Fibroblast of lung (primary cell): Measurements from ENCODE around the gene SHISA4. TPM values are rescaled to one million over a fixed set of nuclear protein-coding genes. Genes with fewer than 3 reads are reported as not detected.

ENCODE experiments used
- DNase-seq, 2 donors: peaks; one replicate each; pipeline versions ENCODE4 v3.0.0 to v3.0.0-alpha.2; 2010; ENCODE audit warnings: low read depth in 2 of 2
- H2AFZ ChIP-seq: 2 replicates; pipeline ENCODE4 v1.5.1; 2012; ENCODE audit warnings: low read length, control low read depth, inconsistent platforms
- H3K27ac ChIP-seq: 2 replicates; pipeline ENCODE4 v1.5.1; 2011; ENCODE audit warnings: low read length, control low read depth; ENCODE audit not compliant: insufficient read depth
- H3K27me3 ChIP-seq: 2 replicates; pipeline ENCODE4 v1.5.1; 2011; ENCODE audit warnings: mild to moderate bottlenecking, low read length; ENCODE audit not compliant: control insufficient read depth, insufficient read depth
- H3K36me3 ChIP-seq: 2 replicates; pipeline ENCODE4 v1.5.1; 2011; ENCODE audit warnings: low read length; ENCODE audit not compliant: control insufficient read depth, insufficient read depth
- H3K4me1 ChIP-seq: 2 replicates; pipeline ENCODE4 v1.5.1; 2011; ENCODE audit warnings: low read length; ENCODE audit not compliant: control insufficient read depth, insufficient read depth; ENCODE audit errors: extremely low read depth
- H3K4me2 ChIP-seq: 2 replicates; pipeline ENCODE4 v1.5.1; 2011; ENCODE audit warnings: low read length, control low read depth; ENCODE audit not compliant: insufficient read depth; ENCODE audit errors: extremely low read depth
- H3K4me3 ChIP-seq, 4 experiments: fragments of 200-600 bp in 1 of 4; sonication (generic) in 1 of 4; replicated peaks in 1 of 4; 2 replicates each; pipeline ENCODE4 v1.5.1; 2011 to 2016; ENCODE audit warnings: low read length in 4 of 4, low read depth in 3 of 4, mild to moderate bottlenecking in 3 of 4, control low read depth in 2 of 4, inconsistent platforms in 1 of 4, mixed read lengths in 1 of 4; ENCODE audit not compliant: insufficient read depth in 1 of 4; ENCODE audit errors: control extremely low read depth in 1 of 4
- H3K79me2 ChIP-seq: 2 replicates; pipeline ENCODE4 v1.5.1; 2012; ENCODE audit warnings: mild to moderate bottlenecking, low read length, inconsistent platforms; ENCODE audit not compliant: control insufficient read depth, insufficient read depth
- H3K9ac ChIP-seq: 2 replicates; pipeline ENCODE4 v1.5.1; 2011; ENCODE audit warnings: mild to moderate bottlenecking, low read length, control low read depth; ENCODE audit not compliant: insufficient read depth
- H3K9me3 ChIP-seq: 2 replicates; pipeline ENCODE4 v1.5.1; 2012; ENCODE audit warnings: low read depth, low read length; ENCODE audit not compliant: control insufficient read depth, insufficient read depth
- H4K20me1 ChIP-seq: 2 replicates; pipeline ENCODE4 v1.5.1; 2011; ENCODE audit warnings: low read length; ENCODE audit not compliant: control insufficient read depth, insufficient read depth; ENCODE audit errors: extremely low read depth
- CTCF ChIP-seq, 2 donors: IDR thresholded peaks in 1 of 2; conservative IDR thresholded peaks in 1 of 2; 1 replicate in 1 of 2; 2 replicates in 1 of 2; pipeline ENCODE4 v1.5.1; 2011 to 2012; ENCODE audit warnings: low read length in 2 of 2, control low read depth in 1 of 2, inconsistent platforms in 1 of 2, low read depth in 1 of 2, mild to moderate bottlenecking in 1 of 2
- EZH2 ChIP-seq: IDR thresholded peaks from 2 replicates; pipeline ENCODE4 v1.5.1; 2012; ENCODE audit warnings: low read length, control low read depth, mild to moderate bottlenecking; ENCODE audit errors: missing control alignments
- polyA plus RNA-seq, 2 donors: library from polyadenylated mRNA; depleted of rRNA in 1 of 2; stranded (reverse) in 1 of 2; unstranded in 1 of 2; fragments of >200 nt; gene quantifications; 2 replicates each; pipeline ENCODE4 v1.2.1, GENCODE V29; 2011 to 2012; ENCODE audit warnings: missing spikeins in 1 of 2
- total RNA-seq: library from RNA; depleted of rRNA; stranded (reverse); fragments of >200 nt; gene quantifications from 2 replicates; pipeline ENCODE4 v1.2.1, GENCODE V29; 2014

The SHISA4 gene
- total and polyA plus RNA-seq, 2 donors (not counting 1 experiment from before 2014, with no cell fraction given), result 19.0 to 27.1 TPM

GRCh38 chr1:201928266-201928665, 39.6 kb downstream of the SHISA4 start:
- no peaks in the 10 kb centered on the region for H3K36me3 ChIP-seq
- H2AFZ ChIP-seq, result no peak overlapping the region
- H3K9ac ChIP-seq, result no peak overlapping the region
- no peak for DNase-seq
- H3K27me3 ChIP-seq, result no peaks in the 10 kb centered on the region
- H3K4me1 ChIP-seq, result peaks cover 2% of the 10 kb centered on the region
- H3K9me3 ChIP-seq, result no peaks in the 10 kb centered on the region
- H3K4me3 ChIP-seq, result no peak overlapping the region
- no peaks in the 10 kb centered on the region for H4K20me1 ChIP-seq
- H3K4me2 ChIP-seq, result no peak overlapping the region
- no peaks in the 10 kb centered on the region for H3K79me2 ChIP-seq
- no peak for TF ChIP-seq EZH2
- no peak overlapping the region for H3K27ac ChIP-seq

GRCh38 chr1:201930137-201930536, 41.4 kb downstream of the SHISA4 start:
- H3K4me3 ChIP-seq, result no peak overlapping the region
- H3K9ac ChIP-seq, result no peak overlapping the region
- no peak for DNase-seq
- no peak overlapping the region for H2AFZ ChIP-seq
- no peaks in the 10 kb centered on the region for H3K27me3 ChIP-seq
- H3K9me3 ChIP-seq, result no peaks in the 10 kb centered on the region
- H3K36me3 ChIP-seq, result no peaks in the 10 kb centered on the region
- no peaks in the 10 kb centered on the region for H3K79me2 ChIP-seq
- TF ChIP-seq EZH2 (no peak), CTCF (conservative IDR thresholded peaks at IDR 0.05 in 1 of 2, IDR thresholded peaks at IDR 0.05 in 1 of 2; ENCODE audit: low read depth in 1 of 2, low read length in 2 of 2) (no peak)
- H3K4me2 ChIP-seq, result no peak overlapping the region
- H3K4me1 ChIP-seq, result peaks cover 9% of the 10 kb centered on the region
- H3K27ac ChIP-seq, result no peak overlapping the region
- H4K20me1 ChIP-seq, result no peaks in the 10 kb centered on the region

- no peak for DNase-seq
- Histone ChIP-seq H3K9ac (no peak overlapping the region), H3K36me3 (no peaks in the 10 kb centered on the region), H4K20me1 (no peaks in the 10 kb centered on the region), H3K79me2 (no peaks in the 10 kb centered on the region), H3K27ac (no peak overlapping the region), H3K4me3 (no peak overlapping the region), H3K4me2 (no peak overlapping the region), H3K9me3 (no peaks in the 10 kb centered on the region), H3K27me3 (no peaks in the 10 kb centered on the region), H3K4me1 (peaks cover 9% of the 10 kb centered on the region), H2AFZ (no peak overlapping the region)
- TF ChIP-seq EZH2 (no peak), CTCF (conservative IDR thresholded peaks at IDR 0.05 in 1 of 2, IDR thresholded peaks at IDR 0.05 in 1 of 2; ENCODE audit: low read depth in 1 of 2, low read length in 2 of 2) (no peak)
These were observed 42.1 kb downstream of the SHISA4 start for GRCh38 chr1:201930803-201931202.
